Measurements from ENCODE around the gene KCNIP1. TPM values are rescaled to one million over a fixed set of nuclear protein-coding genes. Genes with fewer than 3 reads are reported as not detected.

KCNIP1 gene
- total RNA-seq, 2 donors from 2014 or later: 1.6 to 13.5 TPM

- WGBS: 79% methylated on average over 13 of the region's 13 CpGs
- no peak for TF ChIP-seq CTCF (IDR thresholded peaks at IDR 0.05)
Measured at GRCh38 chr5:170466988-170467707, 36.7 kb upstream of the KCNIP1 start.

GRCh38 chr5:170468633-170469285 is 35.1 kb upstream of the KCNIP1 start:
- Histone ChIP-seq H3K9me3 (no peaks in the 10 kb centered on the region), H3K4me3 (no peak overlapping the region), H3K4me1 (replicated peaks) (no peaks in the 10 kb centered on the region), H3K27ac (no peak overlapping the region), H3K36me3 (no peaks in the 10 kb centered on the region), H3K27me3 (replicated peaks; ENCODE audit: insufficient read depth) (peaks cover 2% of the 10 kb centered on the region)
- intact Hi-C loops (cut with DNase I): no loop called here
- no peak for TF ChIP-seq POLR2A (IDR thresholded peaks at IDR 0.05)
- WGBS: 92% methylated on average over 7 of the region's 7 CpGs
- DNase-seq (ENCODE audit: low spot score): no peak

More at GRCh38 chr5:170466988-170467707, 36.7 kb upstream of the KCNIP1 start:
- H3K4me3 ChIP-seq: no peak overlapping the region
- H3K27ac ChIP-seq: no peak overlapping the region
- intact Hi-C loops (cut with DNase I): no loop called here
- no peak for DNase-seq (ENCODE audit: low spot score)
- no peaks in the 10 kb centered on the region for H3K4me1 ChIP-seq (replicated peaks)
- H3K36me3 ChIP-seq: no peaks in the 10 kb centered on the region
- no peaks in the 10 kb centered on the region for H3K27me3 ChIP-seq (replicated peaks; ENCODE audit: insufficient read depth)
- H3K9me3 ChIP-seq: no peaks in the 10 kb centered on the region

GRCh38 chr5:170469414-170469813 is 34.4 kb upstream of the KCNIP1 start:
- intact Hi-C loops (cut with DNase I): no loop called here
- DNase-seq (ENCODE audit: low spot score): no peak
- H3K9me3 ChIP-seq: no peaks in the 10 kb centered on the region
- WGBS: 90% methylated on average over 4 of the region's 4 CpGs
- peaks cover 2% of the 10 kb centered on the region for H3K27me3 ChIP-seq (replicated peaks; ENCODE audit: insufficient read depth)
- no peak overlapping the region for H3K4me3 ChIP-seq
- no peak for TF ChIP-seq CTCF (IDR thresholded peaks at IDR 0.05)
- H3K27ac ChIP-seq: no peak overlapping the region
- H3K4me1 ChIP-seq (replicated peaks): no peaks in the 10 kb centered on the region
- no peaks in the 10 kb centered on the region for H3K36me3 ChIP-seq

- intact Hi-C loops (cut with DNase I): no loop called here
- Histone ChIP-seq H3K27ac (no peak overlapping the region), H3K4me1 (replicated peaks) (no peaks in the 10 kb centered on the region), H3K9me3 (no peaks in the 10 kb centered on the region), H3K4me3 (no peak overlapping the region), H3K36me3 (no peaks in the 10 kb centered on the region), H3K27me3 (replicated peaks; ENCODE audit: insufficient read depth) (peaks cover 2% of the 10 kb centered on the region)
- no peak for TF ChIP-seq POLR2A (IDR thresholded peaks at IDR 0.05)
- TF ChIP-seq POLR2AphosphoS5 (IDR thresholded peaks at IDR 0.05): no peak
- no peak for TF ChIP-seq CTCF (IDR thresholded peaks at IDR 0.05)
- DNase-seq (ENCODE audit: low spot score): no peak
- WGBS: 81% methylated on average over 4 of the region's 4 CpGs
Measured at GRCh38 chr5:170470275-170470674, 33.5 kb upstream of the KCNIP1 start.

- DNase-seq (ENCODE audit: low spot score): no peak
- intact Hi-C loops (cut with DNase I): no loop called here
- H3K36me3 ChIP-seq: no peaks in the 10 kb centered on the region
- TF ChIP-seq POLR2A (IDR thresholded peaks at IDR 0.05) (no peak), CTCF (IDR thresholded peaks at IDR 0.05) (no peak), POLR2AphosphoS5 (IDR thresholded peaks at IDR 0.05) (no peak)
- H3K4me1 ChIP-seq (replicated peaks): no peaks in the 10 kb centered on the region
- no peak overlapping the region for H3K27ac ChIP-seq
- no peaks in the 10 kb centered on the region for H3K9me3 ChIP-seq
- 78% methylated on average over 8 of the region's 8 CpGs for WGBS
- no peak overlapping the region for H3K4me3 ChIP-seq
- peaks cover 2% of the 10 kb centered on the region for H3K27me3 ChIP-seq (replicated peaks; ENCODE audit: insufficient read depth)
Measured at GRCh38 chr5:170470808-170471404, 32.9 kb upstream of the KCNIP1 start.
